Adipocyte (in vitro differentiated cells): ENCODE results near the gene KANTR.
"Not testable (repeated sequence)": the region's sequence is repeated elsewhere in the genome, so short reads cannot be mapped to it uniquely, and the experiment has no call there.

Source experiments
- DNase-seq: peaks from one replicate; pipeline ENCODE4 v3.0.0-alpha.2; 2015; ENCODE audit warnings: low read depth
- H3K27me3 ChIP-seq: replicated peaks from 2 replicates; pipeline ENCODE4 v1.7.0; 2013; ENCODE audit warnings: mild to moderate bottlenecking, low read length, moderate library complexity; ENCODE audit not compliant: control insufficient read depth, insufficient read depth
- H3K36me3 ChIP-seq: 2 replicates; pipeline ENCODE4 v1.7.0; 2013; ENCODE audit warnings: low read length, mild to moderate bottlenecking, moderate library complexity; ENCODE audit not compliant: control insufficient read depth, insufficient read depth, severe bottlenecking
- H3K4me1 ChIP-seq: 2 replicates; pipeline ENCODE4 v1.7.0; 2013; ENCODE audit warnings: mild to moderate bottlenecking, low read length, moderate library complexity; ENCODE audit not compliant: control insufficient read depth, insufficient read depth
- H3K4me3 ChIP-seq: 2 replicates; pipeline ENCODE4 v1.7.0; 2013; ENCODE audit warnings: mild to moderate bottlenecking, low read length, moderate library complexity
- H3K9ac ChIP-seq: 2 replicates; pipeline ENCODE4 v1.7.0; 2013; ENCODE audit warnings: mild to moderate bottlenecking, low read length, moderate library complexity
- H3K9me3 ChIP-seq: 2 replicates; pipeline ENCODE4 v1.7.0; 2013; ENCODE audit warnings: mild to moderate bottlenecking, low read length, moderate library complexity; ENCODE audit not compliant: control insufficient read depth

KANTR gene

DNA sequence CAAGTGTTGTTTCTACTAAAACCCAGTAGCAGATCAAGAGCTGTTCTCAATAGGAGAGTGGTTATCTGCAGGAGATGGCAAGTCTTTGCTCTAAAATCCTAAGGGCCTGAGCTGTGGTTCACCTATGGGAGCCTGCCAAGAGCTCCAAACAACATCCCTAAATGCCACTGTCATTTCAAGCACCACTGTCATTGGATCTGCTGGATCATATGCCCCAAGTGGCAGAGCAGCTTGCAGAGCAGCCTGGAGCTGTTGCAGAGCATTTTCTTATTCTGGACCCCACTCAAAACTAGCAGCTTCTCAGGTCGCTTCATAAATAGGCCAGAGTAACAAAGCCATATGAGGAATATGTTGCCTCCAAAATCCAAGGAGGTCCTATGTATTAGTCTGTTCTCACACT is 59.6 kb downstream of the KANTR start:
- H3K4me3 ChIP-seq, result no peak overlapping the region
- no peak overlapping the region for H3K9ac ChIP-seq
- H3K27me3 ChIP-seq, result peaks cover 20% of the 10 kb centered on the region
- no peaks in the 10 kb centered on the region for H3K4me1 ChIP-seq
- H3K36me3 ChIP-seq, result no peaks in the 10 kb centered on the region
- H3K9me3 ChIP-seq, result no peaks in the 10 kb centered on the region
- no peak for DNase-seq

DNA sequence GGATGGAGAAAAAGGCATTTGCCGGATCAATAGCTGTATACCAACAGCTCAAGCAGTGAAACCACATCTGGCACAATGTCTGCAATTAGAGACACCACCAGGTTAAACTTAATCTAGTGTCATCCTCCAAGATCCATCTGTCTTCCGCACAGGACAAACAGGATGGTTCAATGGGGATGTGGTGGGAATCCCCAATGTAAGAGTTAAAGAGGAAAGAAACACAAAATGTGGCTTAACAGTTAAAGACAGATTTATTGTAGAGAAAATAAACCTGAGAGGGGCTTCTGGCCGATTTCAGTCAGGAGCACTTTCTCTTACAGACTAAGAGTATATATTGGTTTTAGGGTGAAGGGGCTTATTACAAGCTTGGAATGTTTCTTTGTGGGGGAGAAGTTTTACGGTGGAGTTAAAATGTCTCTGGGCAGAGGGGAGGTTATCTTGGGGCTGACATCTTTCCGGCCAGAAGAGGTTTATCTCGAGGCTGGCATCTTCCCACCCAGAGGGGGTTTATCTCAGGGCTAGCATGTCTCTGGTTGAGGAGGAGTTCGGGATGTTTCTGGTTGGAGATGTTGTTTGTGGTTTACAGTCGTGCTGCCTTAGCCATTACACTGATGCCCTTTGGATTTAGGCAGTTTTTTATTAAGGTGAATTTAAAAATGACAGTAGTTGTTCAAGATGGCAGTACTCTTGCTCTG is 61.7 kb downstream of the KANTR start:
- Histone ChIP-seq H3K9me3 (no peaks in the 10 kb centered on the region), H3K4me3 (no peak overlapping the region), H3K9ac (no peak overlapping the region), H3K36me3 (no peaks in the 10 kb centered on the region), H3K4me1 (no peaks in the 10 kb centered on the region), H3K27me3 (peaks cover 22% of the 10 kb centered on the region)
- DNase-seq, result no peak

DNA sequence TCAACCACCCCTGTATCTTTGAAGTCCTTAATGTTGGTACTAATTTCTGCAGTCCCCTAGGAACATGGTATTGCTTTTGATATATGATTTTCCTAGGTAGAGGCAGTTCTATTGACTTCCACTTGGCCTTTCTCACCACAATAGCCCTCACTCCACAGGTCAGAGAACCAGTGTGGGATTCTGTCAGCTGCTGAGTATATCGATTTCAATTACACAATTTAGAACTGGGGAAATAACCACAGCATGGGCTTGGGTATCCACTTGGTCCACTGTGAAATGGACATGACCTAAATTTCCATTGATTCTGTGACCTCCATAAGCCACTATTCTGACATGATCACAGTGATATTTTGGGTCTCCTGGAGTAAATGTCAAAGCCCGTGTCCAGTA is 62.3 kb downstream of the KANTR start:
- Histone ChIP-seq H3K9me3 (no peaks in the 10 kb centered on the region), H3K36me3 (no peaks in the 10 kb centered on the region), H3K4me3 (no peak overlapping the region), H3K9ac (no peak overlapping the region), H3K4me1 (no peaks in the 10 kb centered on the region), H3K27me3 (peaks cover 22% of the 10 kb centered on the region)
- DNase-seq, result no peak

DNA sequence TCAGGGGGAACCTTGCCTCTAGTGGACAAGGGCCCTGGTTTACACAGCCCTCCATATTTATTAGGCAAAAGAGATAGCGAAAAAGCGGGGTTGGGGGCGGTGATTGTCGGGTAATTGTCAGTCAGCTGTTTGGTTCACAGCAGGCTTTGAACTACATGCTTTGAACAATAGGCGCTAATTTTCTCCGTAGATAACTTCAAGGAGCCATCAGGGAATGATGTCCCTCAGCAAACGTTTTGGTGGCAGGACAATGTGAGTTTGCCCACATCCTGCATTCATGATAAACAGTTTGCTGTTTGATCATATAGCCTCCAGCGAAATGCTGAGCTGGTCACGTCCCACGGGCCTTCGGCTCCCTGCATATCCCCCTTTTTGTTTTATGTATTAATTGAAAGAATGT is 65.2 kb downstream of the KANTR start:
- H3K9me3 ChIP-seq, result no peaks in the 10 kb centered on the region
- no peak for DNase-seq
- H3K4me1 ChIP-seq, result no peaks in the 10 kb centered on the region
- no peaks in the 10 kb centered on the region for H3K36me3 ChIP-seq
- H3K9ac ChIP-seq, result no peak overlapping the region
- no peak overlapping the region for H3K4me3 ChIP-seq
- H3K27me3 ChIP-seq, result peaks cover 12% of the 10 kb centered on the region

DNA sequence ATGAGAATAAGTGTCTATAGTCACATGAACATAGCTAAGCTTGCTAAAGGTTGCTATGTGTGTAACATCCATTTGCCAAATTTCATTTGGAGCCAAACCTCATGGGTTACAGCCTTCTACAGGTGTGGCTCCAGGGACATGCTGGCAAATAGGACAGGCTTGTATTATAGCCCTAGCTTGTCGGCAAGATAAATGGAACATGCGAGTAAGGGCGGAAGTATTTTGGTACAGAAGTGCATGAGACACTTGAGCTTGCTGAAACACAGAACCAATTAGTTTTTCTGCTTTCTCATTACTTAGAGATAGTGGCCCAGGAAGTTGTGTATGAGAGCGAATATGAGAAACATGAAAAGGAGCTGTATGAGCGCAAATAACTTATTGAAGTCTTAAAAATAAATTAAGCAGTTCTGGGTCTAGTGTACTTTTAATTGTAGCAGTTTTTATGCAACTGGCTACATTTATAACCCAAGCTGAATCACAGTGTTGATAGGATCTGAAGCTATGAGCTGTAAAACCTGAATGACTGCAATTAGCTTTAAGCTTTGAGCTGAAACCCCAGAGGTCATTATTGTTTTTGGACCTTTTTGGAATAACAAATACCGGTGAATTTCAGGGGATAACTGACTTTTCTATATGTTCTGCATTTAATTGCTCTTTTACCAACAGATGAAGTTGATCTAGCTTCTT is 66.5 kb downstream of the KANTR start:
- Histone ChIP-seq H3K36me3 (no peaks in the 10 kb centered on the region), H3K9me3 (no peaks in the 10 kb centered on the region), H3K27me3 (peaks cover 14% of the 10 kb centered on the region), H3K4me3 (no peak overlapping the region), H3K4me1 (no peaks in the 10 kb centered on the region), H3K9ac (no peak overlapping the region)
- no peak for DNase-seq

DNA sequence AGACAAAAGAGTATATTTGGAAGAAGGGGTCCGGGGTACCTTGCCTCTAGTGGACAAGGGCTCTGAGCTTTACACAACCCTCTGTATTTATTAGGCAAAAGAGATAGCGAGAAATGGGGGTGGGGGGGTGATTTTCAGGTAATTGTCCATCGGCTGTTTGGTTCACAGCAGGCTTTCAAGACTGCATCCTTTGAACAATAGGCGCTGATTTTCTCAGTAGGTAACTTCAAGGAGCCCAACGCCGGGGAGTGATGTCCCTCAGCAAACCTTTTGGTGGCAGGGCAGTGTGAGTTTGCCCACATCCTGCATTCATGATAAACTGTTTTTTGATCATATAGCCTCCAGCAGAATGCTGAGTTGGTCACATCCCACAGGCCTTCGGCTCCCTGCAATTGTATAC is 69.5 kb downstream of the KANTR start:
- no peak for DNase-seq
- Histone ChIP-seq H3K9me3 (no peaks in the 10 kb centered on the region), H3K4me3 (no peak overlapping the region), H3K27me3 (peaks cover 16% of the 10 kb centered on the region), H3K9ac (no peak overlapping the region), H3K4me1 (no peaks in the 10 kb centered on the region), H3K36me3 (no peaks in the 10 kb centered on the region)

DNA sequence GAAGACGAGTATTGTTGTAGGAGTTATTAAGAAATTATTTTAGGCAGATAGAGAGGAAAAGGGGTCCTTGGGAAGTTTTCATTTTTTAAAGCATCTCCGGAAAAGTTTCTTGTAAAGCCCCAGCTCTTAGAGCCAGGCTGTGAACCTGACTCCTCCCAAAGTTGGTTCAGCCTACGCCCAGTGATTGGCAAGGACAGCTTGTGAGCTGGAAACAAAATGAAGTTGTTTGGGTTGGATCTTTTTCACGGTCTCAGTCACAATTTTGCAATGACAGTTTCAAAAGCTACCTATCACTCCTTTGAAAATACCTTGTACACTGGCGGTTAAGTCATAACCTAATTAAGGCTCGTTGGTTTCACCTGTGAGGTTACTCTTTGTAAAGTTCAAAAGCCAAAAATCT is 70.6 kb downstream of the KANTR start:
- H3K27me3 ChIP-seq, result peaks cover 16% of the 10 kb centered on the region
- H3K9ac ChIP-seq, H3K4me1 ChIP-seq, H3K4me3 ChIP-seq, H3K36me3 ChIP-seq, DNase-seq, H3K9me3 ChIP-seq: not testable (repeated sequence)

DNA sequence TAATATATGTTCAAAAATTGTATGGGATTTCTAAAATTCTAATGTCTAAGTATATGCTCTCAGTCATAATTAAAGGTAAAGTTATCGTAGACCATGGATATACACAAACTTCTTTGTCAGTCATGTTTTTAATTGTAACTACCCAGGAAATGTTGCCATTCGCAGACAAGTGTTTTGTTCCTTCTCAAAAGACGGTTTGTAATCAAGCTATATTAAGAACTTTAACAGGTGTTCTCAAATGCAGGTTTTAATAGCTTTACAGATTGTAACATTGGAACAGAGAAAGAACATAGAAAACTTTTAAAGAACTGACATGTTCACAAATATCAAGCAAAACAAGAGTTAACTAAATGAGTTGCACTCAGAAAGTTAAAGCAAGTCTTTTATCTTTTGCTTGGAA is 72.2 kb downstream of the KANTR start:
- Histone ChIP-seq H3K9ac (no peak overlapping the region), H3K9me3 (no peaks in the 10 kb centered on the region), H3K36me3 (no peaks in the 10 kb centered on the region), H3K27me3 (peaks cover 14% of the 10 kb centered on the region), H3K4me3 (no peak overlapping the region), H3K4me1 (no peaks in the 10 kb centered on the region)
- no peak for DNase-seq

DNA sequence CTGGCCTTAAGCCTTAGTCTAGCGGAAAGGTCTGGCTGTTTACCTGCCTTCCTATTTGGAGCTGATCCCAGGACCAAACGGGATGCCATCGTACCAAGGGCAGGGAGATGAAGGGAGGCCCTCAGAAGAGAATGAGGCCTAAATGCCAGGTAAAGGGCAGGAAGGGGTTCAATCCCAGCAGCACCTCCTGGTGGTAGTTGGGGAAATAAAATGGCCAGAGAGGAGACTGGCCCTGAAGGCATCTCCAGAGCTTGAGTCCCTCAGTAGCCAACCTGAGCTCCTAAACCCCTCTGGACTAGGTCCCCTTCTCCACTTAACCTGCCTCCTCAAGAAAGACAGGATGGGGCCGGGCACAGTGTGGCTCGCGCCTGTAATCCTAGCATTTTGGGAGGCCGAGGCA is 77.4 kb downstream of the KANTR start:
- Histone ChIP-seq H3K36me3 (no peaks in the 10 kb centered on the region), H3K9me3 (peaks cover 4% of the 10 kb centered on the region), H3K4me1 (no peaks in the 10 kb centered on the region), H3K27me3 (no peaks in the 10 kb centered on the region), H3K4me3 (no peak overlapping the region), H3K9ac (no peak overlapping the region)
- DNase-seq, result no peak
